HL-60/S4 (cell line): ENCODE results near the gene ATXN1.

Experiments used
- in situ Hi-C: fragments of 300-500 bp; cut with MboI; formaldehyde crosslinking; loops from 2 replicates; pipeline ENCODE4 v1.14.3; 2022; ENCODE audit warnings: low sequenced_read_pairs

ATXN1 gene

GRCh38 chr6:16257999-16258708 is 503.1 kb downstream of the ATXN1 start:
- in situ Hi-C loops: no loop called here

- in situ Hi-C loops: no loop called here
Observed at GRCh38 chr6:16256781-16257180, 504.5 kb downstream of the ATXN1 start.

- in situ Hi-C loops: no loop called here
Observed at GRCh38 chr6:16254535-16254934, 506.7 kb downstream of the ATXN1 start.

DNA sequence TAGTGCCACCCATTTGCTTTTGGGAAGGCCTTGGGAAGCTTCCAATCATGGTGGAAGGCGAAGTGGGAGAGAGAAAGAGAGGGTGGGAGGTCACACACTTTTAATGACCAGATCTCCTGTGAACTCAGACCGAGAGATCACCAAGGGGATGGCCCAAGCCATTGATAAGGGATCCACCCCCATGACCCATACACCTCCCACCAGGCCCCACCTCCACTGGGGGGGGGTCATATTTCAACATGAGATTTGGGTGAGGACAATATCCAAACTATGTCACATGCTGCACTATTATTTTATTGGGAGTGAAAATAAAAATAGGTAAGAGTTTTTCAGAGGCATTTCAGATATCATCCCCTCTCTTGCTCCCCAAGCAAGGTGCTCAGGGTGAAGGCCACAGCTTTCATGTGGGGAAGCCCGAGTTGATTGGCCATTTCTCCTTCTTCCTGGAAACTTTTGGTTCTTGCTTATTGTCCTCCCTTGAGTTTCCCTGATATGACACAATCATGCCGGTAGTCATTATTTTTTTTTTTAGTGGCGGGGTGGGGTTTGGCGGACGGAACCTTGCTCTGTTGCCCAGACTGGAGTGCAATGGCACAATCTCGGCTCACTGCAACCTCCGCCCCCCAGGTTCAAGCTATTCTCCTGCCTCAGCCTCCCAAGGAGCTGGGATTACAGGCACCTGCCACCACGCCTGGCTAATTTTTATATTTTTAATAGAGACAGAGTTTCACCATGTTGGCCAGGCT is 507.7 kb downstream of the ATXN1 start:
- in situ Hi-C loops: no loop called here

DNA sequence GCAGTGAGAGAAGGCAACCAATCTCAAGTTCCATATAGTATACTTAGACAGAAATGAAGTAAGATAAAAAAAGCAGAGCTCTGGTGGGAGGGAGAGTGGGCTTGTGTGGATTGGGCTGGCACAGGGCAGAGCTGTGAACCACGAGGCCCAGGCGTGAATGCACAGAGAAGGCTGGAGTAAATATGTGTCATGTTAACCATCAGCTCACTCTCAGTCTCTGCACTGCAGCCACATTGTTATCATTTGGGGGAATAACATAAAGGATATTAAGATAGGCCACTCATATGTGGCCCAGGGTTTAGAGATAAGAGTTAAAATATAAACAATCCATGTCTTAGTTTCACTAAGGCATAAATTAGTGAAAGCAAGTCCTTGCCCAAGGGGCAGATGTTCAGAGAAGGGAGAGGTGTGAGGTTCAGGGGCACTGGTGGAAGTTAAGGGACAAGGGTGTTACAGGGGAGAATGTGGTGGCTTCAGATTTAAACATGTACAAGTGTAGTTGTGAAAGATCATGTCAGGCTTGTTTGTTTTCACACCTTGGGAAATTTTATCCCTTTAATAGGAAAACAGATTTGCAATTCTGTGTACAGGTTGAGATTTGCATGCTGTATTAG is 508.5 kb downstream of the ATXN1 start:
- in situ Hi-C loops: no loop called here

- in situ Hi-C loops: no loop called here
Observed at GRCh38 chr6:16251706-16252105, 509.6 kb downstream of the ATXN1 start.

DNA sequence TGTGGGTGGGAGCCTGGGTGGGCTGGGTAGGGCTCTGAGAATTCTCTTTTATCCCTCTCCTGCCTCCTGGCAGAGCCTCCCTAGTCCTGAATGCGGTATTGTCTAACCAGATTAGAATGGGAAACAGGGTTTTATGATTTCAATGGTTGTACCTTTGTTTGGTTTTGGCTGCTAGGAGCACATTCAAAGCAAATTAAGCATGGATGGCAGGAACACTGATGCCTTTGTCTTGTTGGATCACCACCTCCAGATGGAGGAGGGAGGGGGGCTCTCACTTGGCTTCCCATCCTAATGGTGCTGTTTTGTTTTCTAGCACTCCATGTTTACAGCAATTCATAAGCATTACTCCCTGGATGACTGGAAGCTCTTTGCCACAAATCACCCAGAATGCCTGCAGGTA is 511.3 kb downstream of the ATXN1 start:
- in situ Hi-C loops: no loop called here
